LNCAP (cell line): Measurements from ENCODE around the gene GABBR2.

Experiments used
- CTCF ChIP-seq: fragments of 450-650 bp; IDR thresholded peaks from 2 replicates; pipeline ENCODE4 v1.5.1; 2017; ENCODE audit warnings: mild to moderate bottlenecking

Gene GABBR2

GRCh38 chr9:98708933-98709911 is at the start of gene GABBR2:
GABBR2 (minus strand) TSS chr9:98708935; CDS start chr9:98708737, 198 bp downstream.
- no peak for TF ChIP-seq CTCF

GRCh38 chr9:98755006-98755618 is 46.4 kb upstream of the GABBR2 start:
- no peak for TF ChIP-seq CTCF

GRCh38 chr9:98751210-98751609 is 42.5 kb upstream of the GABBR2 start:
- TF ChIP-seq CTCF = no peak

GRCh38 chr9:98750364-98751060 is 41.8 kb upstream of the GABBR2 start:
- TF ChIP-seq CTCF = no peak

- no peak for TF ChIP-seq CTCF
Observed at GRCh38 chr9:98747476-98747875, 38.7 kb upstream of the GABBR2 start.

GRCh38 chr9:98745470-98745869 is 36.7 kb upstream of the GABBR2 start:
- no peak for TF ChIP-seq CTCF

- no peak for TF ChIP-seq CTCF
Observed at GRCh38 chr9:98743818-98744611, 35.3 kb upstream of the GABBR2 start.
